ENCODE measurements around the gene B3GNT3. TPM values are rescaled to one million over a fixed set of nuclear protein-coding genes. Genes with fewer than 3 reads are reported as not detected.

The B3GNT3 gene
- total RNA-seq, 1 experiment from 2014 or later: not detected

DNA sequence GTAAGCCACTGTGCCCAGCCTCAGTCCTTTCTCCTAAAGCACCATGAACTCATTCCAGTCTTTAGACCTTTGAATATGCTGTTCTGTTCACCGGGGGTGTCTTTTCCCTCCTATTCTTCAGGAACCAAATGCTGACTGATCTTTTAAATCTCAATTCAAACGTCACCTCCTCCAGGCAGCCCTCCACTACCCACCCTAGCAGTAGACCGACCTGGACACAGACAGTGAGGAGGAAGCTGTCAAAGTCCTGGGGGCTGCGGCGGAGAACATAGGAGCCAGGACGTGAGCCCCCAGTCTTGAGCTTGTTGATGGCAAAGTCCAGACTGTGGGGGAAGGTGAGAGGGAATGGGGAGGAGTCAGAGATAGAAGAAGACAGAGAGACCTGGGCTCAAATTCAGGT lies 45.1 kb downstream of the B3GNT3 start:
- Histone ChIP-seq H4K20me1 (ENCODE audit: insufficient read depth, low read depth, low read length) (no peaks in the 10 kb centered on the region), H3K4me1 (ENCODE audit: low read length) (no peaks in the 10 kb centered on the region), H3K79me2 (ENCODE audit: low read length) (no peaks in the 10 kb centered on the region), H3K4me3 (ENCODE audit: low read length) (no peak overlapping the region), H3K27ac (ENCODE audit: low read length) (no peak overlapping the region), H3K9me3 (ENCODE audit: low read length) (no peaks in the 10 kb centered on the region), H2AFZ (ENCODE audit: low read length) (no peak overlapping the region), H3K9ac (ENCODE audit: low read length) (no peak overlapping the region), H3K36me3 (ENCODE audit: insufficient read depth, low read length) (no peaks in the 10 kb centered on the region), H3K9me2 (replicated peaks; ENCODE audit: insufficient read depth, low read length) (no peaks in the 10 kb centered on the region), H3K27me3 (ENCODE audit: low read length) (no peaks in the 10 kb centered on the region), H3K4me2 (ENCODE audit: low read depth, low read length, poor library complexity, severe bottlenecking) (no peak overlapping the region)
- no peak for DNase-seq

- no peak for DNase-seq
- Histone ChIP-seq H2AFZ (ENCODE audit: low read length) (no peak overlapping the region), H3K9me3 (ENCODE audit: low read length) (no peaks in the 10 kb centered on the region), H3K9me2 (replicated peaks; ENCODE audit: insufficient read depth, low read length) (no peaks in the 10 kb centered on the region), H3K36me3 (ENCODE audit: insufficient read depth, low read length) (no peaks in the 10 kb centered on the region), H3K27me3 (ENCODE audit: low read length) (no peaks in the 10 kb centered on the region), H3K9ac (ENCODE audit: low read length) (no peak overlapping the region), H3K4me3 (ENCODE audit: low read length) (no peak overlapping the region), H3K4me2 (ENCODE audit: low read depth, low read length, poor library complexity, severe bottlenecking) (no peak overlapping the region), H3K4me1 (ENCODE audit: low read length) (no peaks in the 10 kb centered on the region), H4K20me1 (ENCODE audit: insufficient read depth, low read depth, low read length) (no peaks in the 10 kb centered on the region), H3K27ac (ENCODE audit: low read length) (no peak overlapping the region), H3K79me2 (ENCODE audit: low read length) (no peaks in the 10 kb centered on the region)
These were observed 46.5 kb downstream of the B3GNT3 start for GRCh38 chr19:17841371-17841809.

DNA sequence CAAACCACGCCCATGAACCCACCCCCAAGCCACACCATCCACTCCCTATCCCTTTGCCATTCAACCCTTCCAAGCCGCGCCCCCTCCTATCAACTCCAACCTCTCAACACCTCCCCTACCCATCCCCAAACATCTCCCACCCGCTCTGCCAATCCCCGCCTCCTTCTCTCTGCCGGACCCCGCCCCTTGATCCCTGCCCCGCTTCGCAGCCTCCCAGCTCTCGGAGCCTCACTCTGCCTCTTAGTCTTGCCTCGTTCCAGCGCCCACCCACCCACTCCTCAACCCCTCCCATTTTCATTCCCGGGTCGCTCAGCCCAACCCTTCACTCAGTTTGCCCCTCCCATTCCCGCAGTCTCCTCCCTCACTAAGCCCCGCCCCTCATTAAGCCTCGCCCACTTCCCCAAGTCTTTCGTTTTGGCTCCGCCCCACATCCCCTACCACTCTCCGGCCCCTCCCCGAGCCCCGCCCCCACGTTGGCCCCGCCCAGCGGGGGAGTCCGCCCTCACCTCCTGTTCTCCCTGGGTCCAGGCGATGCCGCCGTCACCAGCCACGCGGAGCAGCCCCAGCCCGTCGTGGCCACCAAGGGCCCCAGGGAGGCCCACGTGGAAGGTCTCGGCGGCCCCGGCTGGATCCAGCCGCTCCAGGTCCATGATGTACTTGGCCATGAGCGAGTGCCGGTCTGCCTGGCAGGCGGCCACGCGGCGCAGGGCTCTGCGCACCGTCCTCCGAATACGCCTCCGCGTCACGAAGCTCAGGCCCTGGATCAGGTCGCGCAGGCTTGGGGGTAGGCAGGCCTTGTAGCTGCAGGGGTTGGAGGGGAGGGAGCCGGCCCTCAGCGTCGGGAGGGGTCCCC lies 47.1 kb downstream of the B3GNT3 start:
- Histone ChIP-seq H3K27ac (ENCODE audit: low read length) (no peak overlapping the region), H3K36me3 (ENCODE audit: insufficient read depth, low read length) (no peaks in the 10 kb centered on the region), H3K4me3 (ENCODE audit: low read length) (no peak overlapping the region), H3K9me2 (replicated peaks; ENCODE audit: insufficient read depth, low read length) (no peaks in the 10 kb centered on the region), H3K9me3 (ENCODE audit: low read length) (no peaks in the 10 kb centered on the region), H3K79me2 (ENCODE audit: low read length) (no peaks in the 10 kb centered on the region), H3K4me2 (ENCODE audit: low read depth, low read length, poor library complexity, severe bottlenecking) (no peak overlapping the region), H3K4me1 (ENCODE audit: low read length) (no peaks in the 10 kb centered on the region), H4K20me1 (ENCODE audit: insufficient read depth, low read depth, low read length) (no peaks in the 10 kb centered on the region), H3K9ac (ENCODE audit: low read length) (no peak overlapping the region), H3K27me3 (ENCODE audit: low read length) (no peaks in the 10 kb centered on the region), H2AFZ (ENCODE audit: low read length) (no peak overlapping the region)
- peak; percentile 79 for DNase-seq

GRCh38 chr19:17842663-17843291 lies 47.8 kb downstream of the B3GNT3 start:
- Histone ChIP-seq H2AFZ (ENCODE audit: low read length) (no peak overlapping the region), H3K9me2 (replicated peaks; ENCODE audit: insufficient read depth, low read length) (no peaks in the 10 kb centered on the region), H3K36me3 (ENCODE audit: insufficient read depth, low read length) (no peaks in the 10 kb centered on the region), H3K9me3 (ENCODE audit: low read length) (no peaks in the 10 kb centered on the region), H3K79me2 (ENCODE audit: low read length) (no peaks in the 10 kb centered on the region), H3K27me3 (ENCODE audit: low read length) (no peaks in the 10 kb centered on the region), H3K4me1 (ENCODE audit: low read length) (peaks cover 5% of the 10 kb centered on the region), H3K27ac (ENCODE audit: low read length) (no peak overlapping the region), H3K9ac (ENCODE audit: low read length) (no peak overlapping the region), H4K20me1 (ENCODE audit: insufficient read depth, low read depth, low read length) (no peaks in the 10 kb centered on the region), H3K4me2 (ENCODE audit: low read depth, low read length, poor library complexity, severe bottlenecking) (no peak overlapping the region), H3K4me3 (ENCODE audit: low read length) (no peak overlapping the region)
- DNase-seq: no peak

DNA sequence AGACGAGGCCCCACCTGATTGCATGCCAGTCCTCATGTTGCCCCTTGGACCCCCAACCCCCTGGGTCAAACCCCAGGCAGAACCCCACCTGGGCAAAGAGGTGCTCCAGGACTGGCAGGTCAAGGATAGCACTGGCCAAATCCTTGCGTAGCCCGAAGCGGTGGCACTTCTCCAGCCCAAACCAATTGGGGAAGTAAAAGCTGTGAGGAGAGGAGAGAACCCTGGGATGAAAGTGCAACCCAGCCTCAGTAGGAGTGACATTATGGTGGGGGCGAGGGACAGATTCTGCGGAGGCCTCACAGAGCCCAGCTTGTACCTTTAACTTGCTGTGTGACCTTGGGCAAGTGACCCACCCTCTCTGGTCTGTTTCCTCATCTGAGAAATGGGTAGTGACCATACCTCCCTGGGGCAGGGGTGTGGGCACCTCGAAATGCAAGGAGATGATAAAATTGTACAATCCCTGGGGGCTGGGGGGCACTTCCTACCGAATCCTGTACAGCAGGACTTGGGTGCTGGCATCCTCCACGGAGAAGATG lies 48.4 kb downstream of the B3GNT3 start:
- Histone ChIP-seq H3K9me3 (ENCODE audit: low read length) (no peaks in the 10 kb centered on the region), H3K4me2 (ENCODE audit: low read depth, low read length, poor library complexity, severe bottlenecking) (no peak overlapping the region), H2AFZ (ENCODE audit: low read length) (no peak overlapping the region), H3K27ac (ENCODE audit: low read length) (no peak overlapping the region), H3K4me3 (ENCODE audit: low read length) (no peak overlapping the region), H4K20me1 (ENCODE audit: insufficient read depth, low read depth, low read length) (no peaks in the 10 kb centered on the region), H3K27me3 (ENCODE audit: low read length) (no peaks in the 10 kb centered on the region), H3K4me1 (ENCODE audit: low read length) (peaks cover 9% of the 10 kb centered on the region), H3K36me3 (ENCODE audit: insufficient read depth, low read length) (no peaks in the 10 kb centered on the region), H3K9me2 (replicated peaks; ENCODE audit: insufficient read depth, low read length) (no peaks in the 10 kb centered on the region), H3K9ac (ENCODE audit: low read length) (no peak overlapping the region), H3K79me2 (ENCODE audit: low read length) (no peaks in the 10 kb centered on the region)
- DNase-seq: no peak

DNA sequence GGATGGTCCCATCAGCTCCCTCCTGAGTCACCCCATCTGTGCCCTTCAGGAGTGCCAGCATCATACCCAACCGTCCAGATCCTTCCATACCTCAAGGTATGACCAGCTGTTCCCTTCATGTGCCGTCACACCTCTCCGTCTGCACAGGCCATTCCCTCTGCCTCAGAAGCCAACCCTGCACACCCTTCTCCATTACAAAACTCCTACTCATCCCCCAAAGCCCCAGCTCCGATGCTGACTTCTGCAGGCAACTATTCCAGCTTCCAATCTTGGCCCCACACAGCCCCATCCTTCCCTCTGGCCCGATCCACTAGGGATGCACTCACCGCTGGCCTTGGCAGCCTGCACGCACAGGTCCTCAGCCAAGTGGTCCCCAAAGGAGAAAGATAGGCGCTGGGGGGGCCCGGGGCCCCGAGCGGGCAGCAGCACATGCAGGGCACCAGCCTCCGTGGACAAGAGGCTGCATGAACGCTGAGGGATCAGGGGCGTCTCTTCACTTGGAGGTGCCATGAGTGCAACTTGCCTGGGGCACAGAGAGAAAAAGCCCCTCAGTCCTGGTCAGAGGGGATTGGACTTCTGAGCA lies 49.1 kb downstream of the B3GNT3 start:
- Histone ChIP-seq H3K4me1 (ENCODE audit: low read length) (peaks cover 9% of the 10 kb centered on the region), H2AFZ (ENCODE audit: low read length) (no peak overlapping the region), H3K36me3 (ENCODE audit: insufficient read depth, low read length) (no peaks in the 10 kb centered on the region), H3K79me2 (ENCODE audit: low read length) (no peaks in the 10 kb centered on the region), H3K9ac (ENCODE audit: low read length) (no peak overlapping the region), H3K9me2 (replicated peaks; ENCODE audit: insufficient read depth, low read length) (no peaks in the 10 kb centered on the region), H3K4me3 (ENCODE audit: low read length) (no peak overlapping the region), H3K27me3 (ENCODE audit: low read length) (no peaks in the 10 kb centered on the region), H3K27ac (ENCODE audit: low read length) (no peak overlapping the region), H4K20me1 (ENCODE audit: insufficient read depth, low read depth, low read length) (no peaks in the 10 kb centered on the region), H3K9me3 (ENCODE audit: low read length) (no peaks in the 10 kb centered on the region), H3K4me2 (ENCODE audit: low read depth, low read length, poor library complexity, severe bottlenecking) (no peak overlapping the region)
- no peak for DNase-seq

GRCh38 chr19:17846146-17846545 lies 51.2 kb downstream of the B3GNT3 start:
- H3K4me2 ChIP-seq (ENCODE audit: low read depth, low read length, poor library complexity, severe bottlenecking): no peak overlapping the region
- H3K36me3 ChIP-seq (ENCODE audit: insufficient read depth, low read length): no peaks in the 10 kb centered on the region
- H3K4me1 ChIP-seq (ENCODE audit: low read length): peaks cover 16% of the 10 kb centered on the region
- DNase-seq: no peak
- no peaks in the 10 kb centered on the region for H4K20me1 ChIP-seq (ENCODE audit: insufficient read depth, low read depth, low read length)
- no peaks in the 10 kb centered on the region for H3K9me3 ChIP-seq (ENCODE audit: low read length)
- H3K27me3 ChIP-seq (ENCODE audit: low read length): no peaks in the 10 kb centered on the region
- H3K4me3 ChIP-seq (ENCODE audit: low read length): no peak overlapping the region
- H3K27ac ChIP-seq (ENCODE audit: low read length): no peak overlapping the region
- H3K79me2 ChIP-seq (ENCODE audit: low read length): no peaks in the 10 kb centered on the region
- no peak overlapping the region for H3K9ac ChIP-seq (ENCODE audit: low read length)
- no peak overlapping the region for H2AFZ ChIP-seq (ENCODE audit: low read length)
- H3K9me2 ChIP-seq (replicated peaks; ENCODE audit: insufficient read depth, low read length): no peaks in the 10 kb centered on the region

Data from Karpas-422 (cell line).